Stimulated activated CD4-positive, alpha-beta T cell treated with anti-CD3 and anti-CD28 coated beads, TNF-alpha, amount 100 ng/mL, for 4 hours (primary cell): ENCODE results near the gene PEAK1.
"Not testable (repeated sequence)": the region's sequence is repeated elsewhere in the genome, so short reads cannot be mapped to it uniquely, and the experiment has no call there.

Experiments used
- DNase-seq, 3 experiments: peaks; one replicate each; pipeline ENCODE4 v3.0.0-alpha.2; 2020; ENCODE audit warnings: low read depth in 3 of 3

The PEAK1 gene

DNA sequence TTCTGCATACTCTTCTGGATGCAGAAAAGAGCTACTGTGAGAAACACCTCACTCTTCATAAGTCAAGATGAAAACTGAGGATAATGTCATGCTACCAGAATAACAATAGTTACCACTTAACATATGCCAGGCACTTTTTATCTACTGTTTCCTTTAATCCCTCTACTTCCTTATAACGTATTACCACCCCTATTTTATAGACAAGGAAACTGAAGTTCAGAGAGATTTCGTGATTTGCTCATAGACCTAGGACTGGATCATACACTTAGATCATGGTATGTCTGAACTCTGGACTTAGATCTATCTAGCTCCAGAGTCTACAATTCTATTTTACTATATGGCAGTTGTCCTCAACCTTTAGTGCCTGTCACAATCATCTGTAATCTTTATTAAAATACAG, 193.3 kb downstream of the PEAK1 start:
- DNase-seq: no peak

- DNase-seq: no peak
Observed at GRCh38 chr15:77225646-77226045, 194.3 kb downstream of the PEAK1 start.

GRCh38 chr15:77225088-77225487, 194.8 kb downstream of the PEAK1 start:
- no peak for DNase-seq

- DNase-seq: no peak
Observed at GRCh38 chr15:77224352-77224751, 195.6 kb downstream of the PEAK1 start.

DNA sequence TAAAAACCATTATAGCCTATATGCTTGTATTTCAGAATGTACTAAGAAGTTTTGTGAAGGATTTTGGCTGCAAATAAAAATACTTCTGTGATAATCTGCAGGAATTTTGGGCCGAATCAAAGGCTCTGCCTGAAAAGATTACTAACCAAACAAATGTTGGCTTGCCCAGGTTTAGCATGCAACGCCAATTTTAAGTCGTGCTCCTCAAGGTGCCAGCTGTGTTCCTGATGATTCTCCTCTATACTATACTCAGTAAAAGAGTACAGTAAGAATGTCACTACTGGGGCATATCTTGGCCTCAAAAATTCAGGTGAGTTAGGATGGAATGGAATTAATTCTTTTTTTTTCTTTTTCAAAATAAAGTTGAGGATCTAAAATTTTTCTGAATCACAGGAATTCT, 198.2 kb downstream of the PEAK1 start:
- DNase-seq: no peak

GRCh38 chr15:77221174-77221573, 198.7 kb downstream of the PEAK1 start:
- DNase-seq: no peak

- no peak for DNase-seq
Observed at GRCh38 chr15:77219841-77220240, 200.1 kb downstream of the PEAK1 start.

GRCh38 chr15:77209221-77209620, 210.7 kb downstream of the PEAK1 start:
- DNase-seq: no peak

GRCh38 chr15:77208241-77208640, 211.7 kb downstream of the PEAK1 start:
- DNase-seq: no peak

DNA sequence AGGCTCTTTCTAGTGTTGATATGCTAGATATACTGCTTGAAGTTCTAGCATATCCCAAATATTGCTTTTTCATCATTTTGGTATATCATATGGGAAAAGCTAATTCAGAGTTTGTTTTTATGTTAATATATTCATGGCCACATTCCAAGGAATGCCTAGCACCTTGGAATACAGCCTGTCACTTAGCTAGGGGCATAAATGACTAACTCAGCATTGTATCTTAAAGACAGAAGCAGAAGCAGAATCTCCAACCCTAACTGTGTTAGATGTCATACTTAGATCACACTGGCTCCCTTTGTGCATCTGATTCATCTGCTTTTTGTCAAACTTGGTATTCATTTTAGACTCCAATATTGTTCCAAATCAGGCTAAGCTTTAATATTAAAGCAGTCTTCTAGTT, 218.2 kb downstream of the PEAK1 start:
- no peak for DNase-seq

GRCh38 chr15:77196381-77196780, 223.5 kb downstream of the PEAK1 start:
- DNase-seq: no peak

DNA sequence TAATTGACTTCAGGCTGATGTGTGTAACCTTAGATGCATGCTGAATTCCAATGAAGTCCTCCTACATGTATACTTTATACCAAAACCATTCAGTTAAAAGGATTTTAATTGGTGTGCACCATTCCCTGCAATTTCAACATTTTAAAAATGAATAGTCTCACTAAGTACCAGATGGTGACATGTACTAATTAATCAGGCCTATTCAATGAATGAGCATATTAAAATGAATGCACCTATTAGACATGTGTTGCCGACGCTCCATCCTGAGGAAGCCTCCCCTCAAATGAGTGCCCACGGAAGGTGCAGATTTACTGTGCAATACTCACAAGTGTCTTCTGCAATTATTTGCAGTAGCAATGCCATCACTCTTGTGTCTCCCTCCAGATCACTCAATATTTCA, 224.3 kb downstream of the PEAK1 start:
- no peak for DNase-seq

- DNase-seq: no peak
Observed at GRCh38 chr15:77192451-77192850, 227.5 kb downstream of the PEAK1 start.

- DNase-seq: no peak
Observed at GRCh38 chr15:77191230-77191834, 228.6 kb downstream of the PEAK1 start.

- no peak for DNase-seq
Observed at GRCh38 chr15:77187751-77188464, 232.0 kb downstream of the PEAK1 start.

DNA sequence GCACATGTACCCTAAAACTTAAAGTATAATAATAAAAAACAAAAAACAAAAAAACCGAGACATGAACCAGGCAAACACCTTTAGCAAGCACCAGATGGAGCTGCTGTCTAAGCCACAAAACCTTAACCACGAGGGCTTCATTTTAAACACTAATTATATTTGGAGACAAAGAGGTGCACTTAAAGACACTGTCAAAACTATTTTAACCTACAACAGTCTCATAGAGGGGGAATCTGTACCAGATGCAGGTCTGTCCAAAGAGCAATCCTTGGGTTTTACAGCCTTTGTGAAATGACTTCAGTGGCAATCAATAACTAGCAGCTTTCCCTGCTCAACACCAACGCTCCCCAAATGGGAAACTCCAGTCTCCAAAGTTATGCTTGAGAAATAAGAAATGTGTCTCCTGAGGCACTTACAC, 233.3 kb downstream of the PEAK1 start:
- DNase-seq: no peak

GRCh38 chr15:77185242-77185785, 234.6 kb downstream of the PEAK1 start:
- DNase-seq: no peak

DNA sequence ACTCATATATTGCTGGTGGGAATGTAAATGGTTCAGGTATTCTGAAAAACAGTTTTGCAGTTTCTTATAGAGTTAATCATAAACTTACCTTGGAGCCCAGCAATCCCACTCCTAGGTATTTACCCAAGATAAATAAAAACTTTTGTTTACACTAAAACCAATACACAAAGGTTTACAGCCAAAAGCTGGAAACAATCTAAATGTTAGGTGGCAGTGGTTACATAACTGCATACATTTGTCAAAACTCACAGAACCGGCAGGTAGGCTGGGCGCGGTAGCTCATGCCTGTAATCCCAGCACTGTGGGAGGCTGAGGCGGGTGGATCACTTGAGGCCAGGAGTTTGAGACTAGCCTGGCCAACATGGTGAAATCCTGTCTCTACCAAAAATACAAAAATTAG, 235.6 kb downstream of the PEAK1 start:
- not testable (repeated sequence) for DNase-seq

- no peak for DNase-seq
Observed at GRCh38 chr15:77183066-77183465, 236.8 kb downstream of the PEAK1 start.

GRCh38 chr15:77181305-77182074, 238.4 kb downstream of the PEAK1 start:
- DNase-seq: no peak

- no peak for DNase-seq
Observed at GRCh38 chr15:77180757-77181156, 239.1 kb downstream of the PEAK1 start.

DNA sequence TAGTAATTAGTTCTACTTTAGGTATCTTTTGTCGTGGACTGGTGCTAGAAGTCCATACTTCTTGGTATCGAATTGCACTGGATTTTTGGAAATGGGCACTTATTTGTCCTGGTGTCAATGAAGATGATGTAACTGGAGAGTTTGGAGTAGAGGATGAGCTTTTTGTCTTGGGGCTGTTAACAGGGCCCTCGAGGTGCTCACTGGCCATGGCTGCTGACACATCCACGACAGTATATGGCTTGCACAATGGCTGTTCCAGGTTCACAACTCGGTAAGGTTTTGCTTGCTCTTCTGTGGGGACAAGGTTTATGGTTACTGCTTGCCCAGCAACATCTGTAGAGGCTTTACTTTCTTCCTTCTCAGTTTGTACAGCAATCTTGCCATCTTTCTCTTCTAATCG, 239.6 kb downstream of the PEAK1 start:
- DNase-seq: no peak

- no peak for DNase-seq
Observed at GRCh38 chr15:77179541-77179998, 240.3 kb downstream of the PEAK1 start.
